ELF-1 (cell line): ENCODE results near the gene ARIH2.
A peak's percentile ranks its signal among the peaks of the same experiment; 100 is the strongest.

Experiments
- DNase-seq: peaks from one replicate; pipeline ENCODE4 v3.0.0-alpha.2; 2016; ENCODE audit warnings: low read depth, low spot score

The ARIH2 gene

DNA sequence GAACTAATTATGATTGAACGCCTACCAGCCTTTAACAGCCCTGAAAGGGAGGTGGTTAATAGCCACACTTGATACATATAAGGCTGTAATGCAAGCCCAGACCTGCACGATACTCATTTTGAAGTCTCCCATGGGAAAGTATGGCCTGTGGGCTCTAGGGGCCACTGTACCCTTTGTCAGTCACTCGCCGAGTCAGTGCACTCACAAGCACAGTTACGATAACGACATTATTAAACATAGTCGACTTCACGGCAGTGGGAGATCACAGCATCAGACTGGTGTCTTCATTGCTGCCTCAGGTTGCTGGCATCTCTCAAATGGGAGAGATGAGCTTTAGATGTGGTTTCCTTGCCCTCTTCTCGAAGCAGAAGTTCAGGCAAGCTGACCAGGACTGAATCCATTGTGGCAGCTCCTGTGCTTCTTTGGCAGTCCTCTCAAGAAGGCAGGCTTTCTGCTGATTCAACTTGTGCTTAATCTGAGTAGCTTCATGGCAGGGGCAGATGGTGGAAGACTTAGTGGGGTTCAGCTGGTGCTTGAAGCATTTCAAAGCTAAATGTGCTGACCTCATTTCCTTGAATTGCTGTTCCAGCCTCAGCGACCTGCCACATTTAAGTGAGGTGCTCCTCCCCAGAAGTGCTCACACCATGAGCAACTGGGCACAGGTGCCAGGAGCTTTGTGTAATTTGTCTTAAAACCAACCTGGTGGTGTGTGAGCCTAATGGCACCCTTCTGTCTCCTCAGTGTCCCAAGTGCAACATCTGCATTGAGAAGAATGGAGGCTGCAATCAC, 55.6 kb downstream of the ARIH2 start:
- DNase-seq, result no peak

- DNase-seq, result no peak
These were observed 60.8 kb downstream of the ARIH2 start for GRCh38 chr3:48979451-48979850.

DNA sequence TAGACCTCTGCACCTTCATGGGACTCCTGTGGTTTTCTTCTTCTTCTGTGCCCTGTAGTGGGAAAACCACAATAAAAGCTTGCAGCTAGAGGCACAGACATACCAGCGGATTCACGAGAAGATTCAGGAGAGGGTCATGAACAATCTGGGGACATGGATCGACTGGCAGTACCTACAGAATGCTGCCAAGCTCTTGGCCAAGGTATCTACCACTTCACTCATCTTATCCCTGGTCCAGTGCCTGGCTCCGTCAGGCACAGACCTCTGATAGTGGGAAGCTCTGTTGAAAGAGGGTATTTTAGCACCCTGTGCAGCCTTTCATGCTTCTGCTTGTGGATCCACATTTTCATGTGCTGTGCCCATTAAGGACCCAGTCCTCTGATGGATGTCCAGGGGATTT, 61.7 kb downstream of the ARIH2 start:
- no peak for DNase-seq

GRCh38 chr3:48982016-48982415, 63.4 kb downstream of the ARIH2 start:
- DNase-seq, result no peak

GRCh38 chr3:48982686-48983085, 64.0 kb downstream of the ARIH2 start:
- DNase-seq, result no peak

DNA sequence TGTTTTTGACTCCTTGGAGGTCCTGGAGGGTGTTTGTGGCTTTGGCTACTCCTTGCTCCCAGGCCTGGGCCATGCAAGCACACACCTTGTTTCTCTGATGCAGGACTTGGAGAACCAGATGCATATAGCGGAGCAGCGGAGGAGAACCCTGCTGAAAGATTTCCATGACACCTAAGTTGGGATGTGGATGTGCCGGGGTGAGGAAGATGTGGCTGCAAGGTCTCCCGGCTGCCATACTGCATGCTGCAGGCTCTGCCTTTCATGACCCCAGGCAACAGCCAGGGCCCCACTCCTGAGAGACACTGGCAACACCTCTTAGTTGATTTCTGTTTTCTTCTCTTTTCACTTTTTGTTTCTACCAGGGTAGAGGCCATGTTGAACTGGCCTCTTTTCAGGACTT, 64.5 kb downstream of the ARIH2 start:
- DNase-seq, result no peak

DNA sequence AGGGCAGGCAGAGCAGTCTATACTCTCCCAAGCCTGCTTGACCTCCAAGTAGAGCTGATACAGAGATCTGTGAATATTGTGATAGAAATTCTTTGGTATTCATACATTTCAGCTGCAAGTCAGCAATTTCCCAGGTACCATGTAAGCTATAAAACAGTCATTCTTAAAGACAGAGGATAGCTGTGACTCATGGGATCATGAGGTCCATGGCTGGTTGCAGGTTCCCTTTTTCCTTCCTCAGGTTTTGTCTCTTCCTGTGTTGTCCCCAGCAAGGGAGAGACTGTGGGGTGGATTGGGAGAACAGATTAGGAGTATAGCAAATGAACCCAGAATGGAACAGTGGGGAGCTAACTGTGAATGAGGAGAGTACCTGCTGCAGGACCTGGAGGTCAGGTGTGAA, 66.0 kb downstream of the ARIH2 start:
- DNase-seq, result no peak

DNA sequence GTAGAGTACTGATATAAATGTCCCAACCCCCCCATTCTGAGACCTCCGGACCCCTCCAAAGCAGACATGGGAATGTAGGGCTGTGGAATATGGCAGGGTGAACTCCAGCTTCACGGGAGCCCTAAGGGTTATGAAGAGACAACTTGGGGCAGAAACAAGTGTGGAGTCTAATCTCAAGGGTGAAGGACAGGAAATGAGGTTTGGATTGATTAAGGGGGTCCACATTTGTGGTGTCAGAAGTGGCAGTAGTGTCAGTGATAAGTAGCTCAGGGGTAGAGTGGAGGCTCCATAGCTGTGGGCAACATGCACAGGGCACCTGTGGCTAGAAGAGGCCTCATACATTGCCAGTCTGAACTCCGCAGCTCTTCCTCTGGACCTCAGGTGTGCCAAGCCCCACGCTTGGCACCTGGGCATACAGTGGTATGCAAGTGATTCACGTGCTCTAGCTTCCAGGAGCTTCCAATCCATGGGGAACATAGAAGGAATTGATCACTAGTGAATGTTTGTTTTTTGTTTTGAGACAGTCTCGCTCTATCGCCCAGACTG, 67.3 kb downstream of the ARIH2 start:
- no peak for DNase-seq

GRCh38 chr3:48989126-48989795, 70.6 kb downstream of the ARIH2 start:
- DNase-seq, result peak; percentile 55

- DNase-seq, result peak; percentile 87
These were observed 71.4 kb downstream of the ARIH2 start, which contains the start of gene P4HTM for GRCh38 chr3:48989796-48990635. TSS of gene P4HTM (plus strand) at chr3:48990241. CDS start at chr3:48990257, 16 bp downstream.

DNA sequence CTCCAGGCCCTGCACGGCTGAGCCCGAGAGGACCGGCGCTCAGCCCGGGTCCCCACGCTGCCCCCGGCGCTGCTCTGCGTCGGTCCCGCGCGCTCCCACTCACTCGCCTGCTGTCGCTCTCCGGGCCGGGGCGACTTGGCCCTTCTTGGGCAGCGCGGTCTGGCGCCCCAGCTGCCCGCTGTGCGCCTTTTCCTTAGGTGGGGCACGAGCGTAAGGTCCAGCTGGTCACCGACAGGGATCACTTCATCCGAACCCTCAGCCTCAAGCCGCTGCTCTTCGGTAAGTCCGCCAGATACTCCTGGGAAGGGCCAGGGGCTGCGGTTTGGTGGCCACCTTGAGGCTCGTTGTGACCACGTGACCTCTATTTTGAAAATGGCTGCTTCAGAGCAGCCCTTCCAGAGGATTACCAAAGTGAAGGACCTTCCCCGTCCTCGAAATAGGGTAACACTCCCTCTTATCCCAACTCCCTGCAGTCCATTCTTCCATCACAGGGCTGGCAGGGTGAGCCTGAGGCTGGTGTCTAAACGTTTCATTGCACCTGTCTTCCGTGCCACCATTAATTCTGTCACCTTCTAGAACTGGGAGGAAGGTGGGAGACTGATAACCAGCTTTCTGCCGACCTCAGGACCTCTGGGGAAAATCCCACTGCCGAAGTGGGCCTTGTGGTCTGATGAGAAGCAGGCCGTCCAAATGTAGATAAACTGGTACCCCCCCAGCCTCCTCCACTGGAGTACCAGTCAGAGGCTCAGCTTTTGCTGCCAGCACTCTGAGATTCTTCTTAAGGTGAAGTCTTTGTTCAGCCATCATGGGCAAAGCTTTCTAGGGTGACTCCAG, 72.2 kb downstream of the ARIH2 start:
- DNase-seq, result peak; percentile 47

DNA sequence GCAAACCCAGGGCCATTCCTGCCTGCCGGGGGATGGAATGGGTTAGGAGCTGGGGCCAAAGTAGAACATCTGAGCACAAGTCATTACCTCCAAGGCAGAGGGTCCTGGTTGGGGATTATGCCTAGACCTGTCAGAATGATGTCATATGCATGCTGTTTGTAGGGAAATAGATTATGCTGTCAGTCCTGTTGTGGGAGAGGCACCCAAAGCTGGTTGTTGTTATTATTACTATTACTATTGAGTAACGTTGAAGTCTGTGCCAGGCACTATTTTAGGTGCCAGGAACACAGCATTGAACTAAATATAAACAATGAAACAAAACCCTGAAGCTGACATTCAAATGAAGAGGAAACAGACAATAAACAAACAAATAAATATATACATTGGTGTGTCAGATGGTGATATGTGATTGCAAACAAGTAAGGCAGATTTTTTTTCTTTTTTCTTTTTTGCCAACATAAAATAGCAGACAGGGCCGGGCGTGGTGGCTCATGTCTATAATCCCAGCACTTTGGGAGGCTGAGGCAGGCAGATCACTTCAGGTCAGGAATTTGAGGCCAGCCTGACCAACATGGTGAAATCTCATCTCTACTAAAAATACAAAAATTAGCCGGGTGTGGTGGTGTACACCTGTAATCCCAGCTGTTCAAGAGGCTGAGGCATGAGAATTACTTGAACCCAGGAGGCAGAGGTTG, 73.4 kb downstream of the ARIH2 start:
- no peak for DNase-seq

DNA sequence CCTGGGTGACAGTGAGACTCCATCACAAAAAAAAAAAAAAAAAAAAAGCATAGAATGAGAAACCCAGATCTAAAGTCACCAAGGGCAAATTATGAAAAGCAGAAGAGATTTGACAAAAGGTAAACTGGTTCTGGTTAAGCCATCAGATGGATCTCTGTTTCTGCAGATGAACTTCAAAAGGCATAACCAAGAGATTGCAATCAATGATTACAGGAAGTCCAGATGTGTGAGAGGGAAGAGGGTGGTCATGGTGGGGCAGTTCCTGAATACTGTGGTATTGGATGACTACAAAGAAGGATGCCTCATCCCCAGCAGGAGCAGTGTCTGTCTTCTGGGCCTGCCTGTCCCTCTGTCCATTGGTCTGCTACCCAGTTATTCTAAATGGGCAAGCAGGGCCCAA, 75.2 kb downstream of the ARIH2 start:
- no peak for DNase-seq

- DNase-seq, result no peak
These were observed 78.0 kb downstream of the ARIH2 start for GRCh38 chr3:48996640-48997039.

DNA sequence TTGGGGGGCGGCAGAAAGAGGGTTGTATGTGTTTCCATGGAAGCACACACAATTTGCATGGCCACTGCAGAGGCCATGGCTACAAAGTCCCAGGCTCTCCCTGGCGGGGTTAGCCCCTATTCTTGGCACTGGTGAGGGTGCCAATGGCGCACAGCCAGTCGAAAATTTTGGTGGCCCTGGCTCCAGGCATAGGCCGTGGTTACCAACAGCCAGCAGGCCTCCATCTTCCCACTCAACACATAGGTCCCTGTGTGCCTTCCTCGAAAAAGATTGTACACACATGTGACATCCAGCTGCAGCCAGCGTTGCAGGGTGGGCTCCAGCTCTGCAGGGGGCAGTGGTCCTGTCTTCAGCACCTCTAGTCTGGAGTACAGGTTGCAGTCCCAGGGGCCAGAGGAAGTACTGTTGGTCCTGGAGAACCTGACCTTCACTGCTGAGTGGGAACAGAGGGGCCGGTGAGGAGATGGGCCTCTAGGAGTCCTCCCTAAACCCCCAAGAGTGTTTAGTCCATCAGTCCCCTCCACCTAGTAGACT, 78.5 kb downstream of the ARIH2 start:
- DNase-seq, result no peak

DNA sequence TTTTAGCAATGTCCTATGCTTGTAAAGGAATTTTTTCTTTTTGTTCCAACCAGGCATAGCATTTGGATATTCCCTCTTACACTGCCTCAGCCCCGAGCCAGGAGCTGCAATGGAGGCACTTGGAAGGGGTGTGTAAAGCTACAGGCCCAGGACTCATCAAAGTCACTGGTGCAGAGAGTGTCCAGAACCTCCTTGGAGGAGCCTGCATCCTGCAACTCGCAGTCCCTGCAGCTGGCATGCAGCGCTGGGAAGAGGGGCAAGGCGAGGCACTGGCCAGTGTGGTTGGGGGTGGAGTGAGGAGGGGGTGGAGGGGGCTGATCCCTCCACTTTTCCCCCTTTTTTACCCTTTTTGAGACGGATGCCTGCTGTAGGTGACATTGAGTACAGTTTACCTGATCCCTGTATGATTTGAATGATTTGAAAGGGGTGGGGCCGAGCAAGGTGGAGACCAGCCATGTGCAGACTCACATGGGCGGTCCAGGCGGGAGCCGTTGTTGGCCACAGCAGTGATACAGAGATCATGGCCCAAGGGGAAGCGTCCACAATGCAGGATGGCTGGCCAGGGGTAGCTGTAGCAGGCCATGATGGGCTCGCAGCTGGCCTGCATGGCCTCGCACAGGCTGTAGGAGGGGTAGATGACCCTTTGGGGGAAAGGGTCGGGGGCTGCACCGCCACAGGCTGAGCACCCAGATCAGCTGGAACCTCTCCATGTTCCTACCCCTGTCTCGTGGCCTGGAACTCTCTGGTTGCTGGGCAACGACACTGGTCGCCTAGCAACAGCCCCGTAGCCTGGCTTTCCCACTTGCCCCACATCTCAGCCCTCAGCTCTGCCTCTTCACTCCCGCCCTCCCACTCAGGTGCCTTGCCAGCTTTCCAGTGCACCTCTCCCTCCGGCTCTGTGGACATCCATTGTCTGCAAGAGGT, 79.3 kb downstream of the ARIH2 start:
- DNase-seq, result peak; percentile 70

DNA sequence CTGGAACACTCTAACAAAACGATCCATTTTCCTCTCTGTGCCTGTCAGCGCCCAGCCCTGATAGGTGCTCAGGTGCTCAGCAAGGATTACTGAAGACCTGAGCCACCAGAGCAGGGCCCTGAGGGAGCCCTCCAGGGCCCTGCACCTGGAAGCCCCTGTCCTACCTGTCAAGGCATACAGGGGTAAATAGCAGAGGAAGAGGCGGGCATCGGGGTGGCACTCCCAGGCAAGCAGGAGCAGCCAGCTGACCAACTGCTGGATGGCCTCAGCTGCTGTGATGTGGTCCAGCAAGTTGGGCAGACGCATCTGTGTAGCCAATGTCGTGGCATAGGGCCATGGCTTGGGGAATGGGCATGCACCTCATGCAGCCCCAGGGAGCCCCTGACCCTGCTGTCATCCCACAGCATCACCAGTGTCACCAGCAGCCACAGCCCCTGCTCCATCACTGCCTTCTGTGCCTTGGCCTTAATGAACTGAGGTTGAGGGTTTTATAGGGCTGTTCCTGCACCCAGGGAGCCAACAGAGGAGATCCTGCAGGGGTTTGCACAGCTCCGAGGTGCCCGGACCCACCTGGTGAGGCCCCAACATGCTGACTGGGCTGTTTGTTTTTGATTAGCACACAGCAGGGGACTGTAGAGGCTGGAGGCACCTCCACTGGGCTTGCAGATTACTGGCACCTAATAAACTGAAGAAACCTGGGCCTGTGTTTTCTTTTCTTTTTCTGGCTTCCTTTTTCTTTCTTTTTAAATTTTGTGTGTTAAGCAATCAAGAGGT, 80.6 kb downstream of the ARIH2 start:
- no peak for DNase-seq

GRCh38 chr3:49001155-49001554, 82.5 kb downstream of the ARIH2 start:
- DNase-seq, result no peak
